ENCODE data around the gene FOXO6.

FOXO6 gene

GRCh38 chr1:41426201-41426890, 65.1 kb downstream of the FOXO6 start:
- TF ChIP-seq CTCF (conservative IDR thresholded peaks at IDR 0.05): no peak
- H3K27ac ChIP-seq: no peak overlapping the region

GRCh38 chr1:41427122-41427913, 66.1 kb downstream of the FOXO6 start:
- no peak overlapping the region for H3K27ac ChIP-seq
- TF ChIP-seq CTCF (conservative IDR thresholded peaks at IDR 0.05): no peak

- H3K27ac ChIP-seq: no peak overlapping the region
- no peak for TF ChIP-seq CTCF (conservative IDR thresholded peaks at IDR 0.05)
These were observed 66.9 kb downstream of the FOXO6 start for GRCh38 chr1:41427916-41428737.

- H3K27ac ChIP-seq: no peak overlapping the region
- no peak for TF ChIP-seq CTCF (conservative IDR thresholded peaks at IDR 0.05)
These were observed 67.8 kb downstream of the FOXO6 start for GRCh38 chr1:41428738-41429640.

GRCh38 chr1:41429641-41430035, 68.4 kb downstream of the FOXO6 start:
- H3K27ac ChIP-seq: no peak overlapping the region

GRCh38 chr1:41430069-41430468, 68.8 kb downstream of the FOXO6 start:
- no peak for TF ChIP-seq CTCF (conservative IDR thresholded peaks at IDR 0.05)
- H3K27ac ChIP-seq: no peak overlapping the region

More at GRCh38 chr1:41429641-41430035, 68.4 kb downstream of the FOXO6 start:
- no peak for TF ChIP-seq CTCF (conservative IDR thresholded peaks at IDR 0.05)
